Measurements from ENCODE around the gene KLHL26.

KLHL26 gene

DNA sequence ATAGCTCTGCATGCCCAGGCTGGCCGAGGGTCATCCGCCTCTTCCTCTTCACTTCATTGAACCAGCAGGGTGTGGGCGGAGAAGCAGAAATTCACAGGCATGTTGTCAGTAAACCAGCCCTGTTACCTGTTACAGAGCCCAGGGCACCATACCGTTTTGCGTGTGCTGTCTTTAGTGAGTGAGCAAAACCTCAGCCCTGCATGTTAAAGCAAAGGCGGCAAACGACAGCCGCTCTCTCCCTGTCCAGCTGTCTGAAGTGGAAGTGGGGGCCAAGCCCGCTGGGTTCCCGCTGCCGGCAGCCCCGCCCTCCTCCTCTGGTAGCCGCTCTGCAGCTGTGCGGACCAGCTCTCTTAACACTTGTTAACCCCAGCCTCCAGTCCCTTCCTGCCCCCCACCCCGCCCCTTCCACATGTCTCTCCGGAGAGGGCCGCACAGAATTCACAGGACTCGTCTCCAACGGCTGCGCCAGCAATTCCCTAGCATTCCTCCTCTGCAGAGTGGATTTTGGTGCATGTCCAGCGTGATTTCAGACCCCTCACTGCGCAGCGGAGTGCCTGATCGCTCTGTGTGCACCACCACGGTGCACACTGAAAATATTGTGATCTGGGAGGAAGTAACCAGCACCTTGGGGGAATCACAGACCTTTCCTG lies 12.7 kb downstream of the KLHL26 start:
- no peak for DNase-seq

DNA sequence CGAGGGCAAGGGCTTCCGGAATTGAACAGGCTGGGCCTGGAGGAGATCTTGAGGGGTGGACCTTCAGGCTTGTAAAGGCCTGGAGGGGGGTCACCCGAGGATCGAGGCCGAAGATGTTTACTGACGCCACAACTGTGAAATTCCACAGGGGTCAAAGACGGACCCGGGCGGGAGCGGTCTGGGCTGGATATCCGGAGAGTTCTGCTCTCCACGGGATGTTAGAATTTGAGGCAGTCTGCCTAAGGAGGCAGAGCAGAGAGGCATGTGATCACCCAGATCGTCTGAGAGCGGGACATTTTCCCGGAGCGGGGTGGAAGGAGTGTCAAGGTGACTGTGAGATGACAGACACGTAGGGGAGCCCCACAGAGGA lies 13.2 kb downstream of the KLHL26 start:
- no peak for DNase-seq

DNA sequence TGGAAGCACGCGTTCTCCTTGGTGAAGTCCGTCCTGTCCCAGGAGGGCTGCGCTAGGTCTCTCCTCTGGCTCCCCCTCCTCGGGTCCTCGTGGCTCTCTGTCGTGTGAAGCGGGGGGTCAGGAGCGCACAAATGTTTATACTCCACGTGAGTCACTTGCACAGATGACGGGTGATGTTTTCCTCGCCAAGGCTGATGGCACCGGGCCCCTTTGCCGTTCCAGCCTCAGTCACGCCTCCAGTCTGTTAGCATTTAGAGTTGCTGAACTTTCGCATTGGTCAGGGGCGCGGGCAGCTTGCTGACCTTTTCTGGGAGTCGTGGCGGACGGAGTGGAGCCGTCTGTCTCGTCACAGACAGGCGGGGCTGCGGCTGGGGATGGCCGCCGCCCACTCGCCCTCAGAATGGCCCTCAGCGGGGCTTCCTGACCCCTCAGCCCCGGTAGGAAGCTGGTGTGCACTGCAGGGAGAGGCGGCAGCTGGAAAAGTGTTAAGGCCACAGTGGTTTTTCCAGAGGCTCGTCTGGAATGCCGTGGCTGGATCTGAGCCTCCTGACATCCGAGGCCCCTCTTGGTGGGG lies 13.7 kb downstream of the KLHL26 start:
- DNase-seq: no peak

DNA sequence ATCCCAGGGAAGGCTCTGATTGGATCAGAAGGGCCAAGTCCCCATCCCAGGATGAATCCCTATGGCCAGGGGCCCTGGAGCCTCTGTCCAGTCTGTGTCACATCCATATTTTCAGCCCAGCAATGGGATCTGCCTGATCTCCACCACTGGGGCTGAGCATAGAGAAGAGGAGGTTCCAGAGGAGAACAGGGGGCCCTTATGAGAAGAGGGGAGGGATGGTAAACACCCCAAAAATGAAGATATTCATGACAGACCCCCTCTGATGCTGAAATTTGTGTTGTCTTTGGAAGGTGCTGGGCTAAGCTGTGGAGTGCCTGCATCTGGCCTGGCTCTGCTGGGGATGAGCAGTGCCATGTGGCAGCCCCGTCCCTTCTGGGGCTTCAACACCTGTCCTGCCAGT lies 14.5 kb downstream of the KLHL26 start:
- no peak for DNase-seq

DNA sequence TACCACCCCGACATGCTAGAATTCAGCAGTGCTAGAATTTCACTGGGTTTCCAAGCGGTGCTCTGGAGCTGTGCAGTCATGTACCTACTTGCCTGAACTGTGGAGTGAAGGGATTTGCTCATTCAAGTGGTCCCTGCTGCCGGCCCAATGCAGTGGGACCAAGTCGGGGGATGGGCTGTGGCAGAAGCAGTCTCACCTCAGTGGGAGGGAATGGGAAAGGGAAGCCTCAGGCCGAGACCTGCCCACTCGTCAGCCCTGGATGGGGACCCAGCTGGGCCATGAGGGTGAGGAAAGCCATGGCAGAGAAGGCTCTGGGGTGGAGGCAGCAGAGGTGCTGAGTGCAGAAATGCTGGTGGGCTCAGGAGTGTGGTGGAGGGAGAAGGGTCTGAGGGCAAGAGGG lies 14.9 kb downstream of the KLHL26 start:
- DNase-seq: no peak

DNA sequence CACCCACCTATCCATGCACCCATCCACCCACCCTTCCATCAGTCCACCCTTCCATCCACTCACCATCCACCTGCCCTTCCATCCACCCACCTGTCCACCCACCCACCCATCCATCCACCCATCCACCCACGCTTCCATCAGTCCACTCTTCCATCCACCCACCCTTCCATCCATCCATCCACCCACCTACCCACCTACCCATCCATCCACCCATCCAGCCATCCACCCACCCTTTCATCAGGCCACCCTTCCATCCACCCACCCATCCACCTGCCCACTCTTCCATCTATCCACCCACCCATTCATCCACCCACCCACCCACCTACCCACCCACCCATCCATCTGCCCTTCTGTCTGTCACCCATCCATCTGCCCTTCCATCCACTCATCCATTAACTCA lies 17.0 kb downstream of the KLHL26 start:
- DNase-seq: no peak

DNA sequence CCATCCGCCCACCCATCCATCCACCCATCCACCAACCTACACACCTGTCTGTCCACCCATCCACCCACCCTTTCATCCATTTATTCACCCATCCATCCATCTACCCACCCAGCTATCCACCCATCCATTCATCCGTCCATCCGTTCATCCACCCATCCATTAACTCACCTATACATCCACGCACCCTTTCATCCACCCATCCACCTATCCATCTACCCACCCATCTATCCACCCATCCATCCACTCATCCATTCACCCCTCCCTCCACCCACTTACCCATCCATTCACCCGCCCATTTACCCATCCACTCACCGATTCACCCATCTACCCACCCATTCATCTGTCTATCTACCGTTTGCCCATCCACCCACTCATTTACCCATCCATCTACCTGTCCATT lies 17.6 kb downstream of the KLHL26 start:
- no peak for DNase-seq

DNA sequence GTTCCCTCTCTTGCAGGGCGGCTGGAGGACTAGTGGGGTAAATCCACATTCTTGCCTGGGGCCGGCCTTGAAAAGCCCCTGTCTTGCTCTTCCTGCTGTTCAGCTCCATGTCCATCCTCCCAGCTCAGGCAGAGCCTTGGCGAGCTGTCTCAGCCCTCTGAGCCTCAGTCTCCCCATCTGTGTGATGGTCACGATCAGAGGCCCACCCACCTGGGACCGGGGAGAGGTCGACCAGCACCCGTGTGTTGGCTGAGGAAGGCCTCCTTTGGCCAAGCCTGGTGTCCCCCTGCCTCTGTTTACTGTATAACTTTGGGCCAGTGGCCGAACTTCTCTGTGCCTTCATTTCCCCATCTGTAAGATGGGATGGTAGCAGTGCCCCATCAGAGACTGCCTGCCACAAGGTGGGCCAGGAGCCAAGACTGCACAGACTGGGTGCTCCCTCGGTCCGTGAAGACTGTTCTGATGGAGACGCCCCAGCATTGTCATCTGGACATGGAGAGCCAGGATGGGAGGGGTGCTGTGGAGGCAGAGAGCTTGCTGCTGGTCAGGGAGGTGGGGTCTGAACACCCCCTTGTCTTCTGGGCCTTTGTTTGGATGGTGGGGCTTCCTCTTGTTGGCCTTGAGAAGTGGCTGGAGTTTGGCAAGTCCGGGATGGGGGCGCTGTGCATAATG lies 18.5 kb downstream of the KLHL26 start:
- no peak for DNase-seq

DNA sequence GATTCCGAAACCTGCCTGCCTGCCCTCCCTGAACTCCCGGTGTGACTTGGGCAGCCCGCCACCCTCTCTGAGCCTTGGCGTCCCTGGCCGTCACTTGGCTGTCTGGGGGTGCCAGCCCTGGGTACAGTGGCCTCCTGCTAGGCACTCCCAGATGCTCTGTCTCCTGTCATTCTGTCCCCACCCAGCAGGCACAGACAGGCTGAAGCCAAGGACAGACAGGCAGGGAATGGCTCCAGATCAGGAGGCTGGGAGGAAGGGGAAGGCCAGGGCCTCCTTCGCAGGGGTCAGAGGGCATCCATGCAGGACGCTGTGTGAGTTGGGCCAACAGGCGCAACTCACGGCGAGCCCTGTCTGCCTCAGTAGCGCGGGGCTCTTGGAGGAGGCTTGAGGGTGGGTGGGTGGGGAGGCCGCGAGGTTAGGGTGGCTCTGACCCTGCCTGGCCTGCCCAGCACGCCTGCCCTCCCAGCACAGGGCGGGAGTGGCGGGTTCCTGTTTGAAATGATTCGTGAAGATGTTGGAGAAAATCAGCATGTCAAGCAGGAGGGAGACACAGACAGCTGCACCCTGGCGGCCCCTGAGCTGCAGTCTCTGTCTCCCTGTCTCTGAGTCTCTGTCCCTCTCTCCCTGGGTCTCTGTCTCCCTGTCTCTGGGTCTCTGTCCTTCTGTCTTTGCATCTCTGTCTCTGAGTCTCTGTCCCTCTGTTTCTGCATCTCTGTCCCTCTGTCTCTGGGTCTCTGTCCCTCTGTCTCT lies 19.7 kb downstream of the KLHL26 start:
- DNase-seq: no peak

DNA sequence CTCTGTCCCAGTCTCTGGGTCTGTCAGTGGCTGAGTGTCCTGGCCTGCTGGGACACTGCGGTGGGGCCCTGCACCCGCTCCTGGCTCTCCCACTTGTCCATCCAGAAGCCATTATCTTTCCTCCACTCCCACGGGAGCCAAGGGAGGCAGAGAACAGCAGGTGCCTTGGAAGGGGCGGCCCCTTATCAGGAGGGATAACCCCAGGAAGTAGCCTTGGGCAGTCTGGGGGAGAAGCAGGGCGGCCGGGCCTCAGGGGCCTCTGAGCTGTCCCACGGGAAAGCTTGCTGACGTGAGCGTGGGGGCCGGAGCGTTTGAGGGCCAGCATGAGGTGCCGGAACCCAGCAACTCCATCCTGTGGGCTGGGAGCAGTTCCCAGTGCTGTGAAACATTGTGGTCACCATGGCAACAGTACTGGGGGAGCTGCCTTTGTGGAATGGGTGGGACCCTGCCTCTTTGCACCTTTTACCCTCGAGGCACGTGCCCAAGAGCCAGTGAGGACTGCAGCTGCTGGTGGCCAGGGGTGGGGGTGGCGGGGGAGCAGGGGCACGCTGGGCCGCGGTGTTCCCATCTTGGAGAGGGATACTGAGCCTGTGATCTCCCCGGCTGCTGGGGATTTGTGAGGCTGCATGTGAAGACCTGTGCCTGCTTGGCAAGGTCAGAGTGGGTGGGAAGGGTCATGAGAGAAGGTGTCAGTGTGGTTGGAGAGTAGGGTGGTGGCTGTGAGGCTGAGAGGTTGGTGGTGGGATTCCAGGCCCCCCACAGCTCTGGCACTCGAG lies 20.9 kb downstream of the KLHL26 start:
- no peak for DNase-seq

DNA sequence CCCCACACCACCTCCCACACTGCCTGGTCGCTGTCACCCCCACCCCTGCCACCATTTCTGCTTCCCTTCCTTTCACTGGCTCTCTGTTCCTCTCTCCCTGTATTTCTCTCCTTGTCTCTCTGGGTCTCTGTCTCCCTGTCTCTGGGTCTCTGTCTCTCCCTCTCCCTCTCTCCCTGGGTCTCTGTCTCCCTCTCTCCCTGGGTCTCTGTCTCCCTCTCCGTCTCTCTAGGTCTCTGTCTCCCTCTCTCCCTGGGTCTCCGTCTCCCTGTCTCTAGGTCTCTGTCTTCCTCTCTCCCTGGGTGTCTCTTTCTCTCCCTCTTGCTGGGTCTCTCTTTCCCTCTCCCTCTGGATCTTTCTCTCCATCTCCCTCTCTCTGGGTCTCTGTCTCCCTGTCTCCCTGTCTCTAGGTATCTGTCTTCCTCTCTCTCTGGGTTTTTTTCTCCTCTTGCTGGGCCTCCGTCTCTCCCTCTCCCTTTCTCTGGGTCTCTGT lies 21.6 kb downstream of the KLHL26 start:
- DNase-seq: no peak

DNA sequence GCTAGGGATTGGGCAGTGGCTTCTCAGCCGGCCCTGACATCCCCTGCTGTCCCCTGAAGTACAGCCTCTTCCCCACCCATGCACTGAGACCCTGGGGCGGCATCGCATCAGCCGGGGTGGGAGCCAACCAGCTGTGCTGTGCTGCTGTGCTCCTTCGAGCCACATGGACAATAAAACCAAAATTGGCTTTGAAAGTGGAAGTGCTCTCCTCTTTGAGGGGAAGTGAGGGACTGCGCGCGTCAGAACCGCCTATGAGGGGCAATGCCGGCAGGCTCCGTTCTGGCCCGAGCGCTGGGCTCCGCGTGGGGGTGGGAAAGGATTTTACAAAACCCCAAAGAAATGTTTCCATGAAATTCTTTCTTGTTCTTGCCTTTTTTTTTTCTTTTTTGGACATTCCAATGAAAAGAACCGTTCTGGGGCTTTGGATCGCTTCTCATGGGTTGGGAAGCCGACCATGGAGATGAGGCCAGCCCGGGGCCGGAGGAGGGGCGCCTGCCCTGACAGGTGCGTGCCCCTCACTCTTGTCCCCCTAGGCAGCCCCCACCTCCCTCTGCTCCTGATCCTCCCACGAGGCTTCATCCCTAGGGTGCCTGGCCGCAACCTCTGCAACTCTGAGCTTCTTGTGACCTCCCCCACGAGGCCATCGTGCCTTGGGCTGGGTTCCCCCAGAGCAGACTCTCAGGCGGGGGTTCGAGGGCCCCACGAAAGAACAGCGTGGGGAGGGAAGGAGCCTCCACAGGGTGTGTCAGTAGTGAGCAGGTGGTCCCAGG lies 22.6 kb downstream of the KLHL26 start:
- DNase-seq: peak; percentile 26

DNA sequence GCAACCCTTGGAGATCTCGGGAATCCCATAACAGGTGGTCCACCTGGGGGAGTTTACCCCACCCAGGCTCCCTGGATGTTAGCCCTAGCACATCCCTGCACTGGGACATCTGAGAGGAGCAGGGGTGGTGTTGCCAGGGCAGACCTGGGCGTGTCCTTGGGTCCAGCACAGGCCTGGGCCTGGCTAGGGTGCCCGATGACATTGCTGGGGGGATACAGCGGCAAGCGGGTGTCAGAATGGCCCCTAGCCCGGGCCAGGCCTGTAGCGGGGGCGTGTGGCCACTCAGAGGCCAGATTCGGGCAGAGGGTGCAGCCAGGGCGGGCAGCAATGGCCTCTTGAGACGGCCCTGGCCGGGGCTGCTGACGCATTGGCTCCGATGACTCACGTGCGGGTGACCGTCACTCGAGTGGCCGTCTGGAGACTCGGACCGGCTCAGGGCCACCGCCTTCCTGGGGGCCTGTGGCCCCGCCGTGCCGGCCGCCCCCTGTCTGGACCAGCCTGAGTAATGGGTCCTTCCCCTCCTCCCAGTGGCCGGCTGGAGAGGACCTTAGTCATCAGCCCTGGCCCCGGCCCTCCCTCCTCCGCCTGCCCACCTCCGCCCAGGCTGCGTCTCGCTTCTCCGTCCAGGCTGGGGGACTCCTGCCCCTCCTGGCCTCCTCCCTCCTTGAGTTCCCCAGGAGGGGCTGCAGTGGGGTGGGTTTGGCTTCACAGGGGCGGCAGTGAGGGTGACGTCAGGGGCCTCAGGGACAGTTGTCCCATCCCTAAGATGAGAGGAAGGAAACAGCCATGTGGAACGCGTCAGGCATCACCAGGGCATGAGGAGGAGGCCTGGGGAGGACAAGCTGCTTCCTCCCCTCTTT lies 23.5 kb downstream of the KLHL26 start:
- DNase-seq: no peak

DNA sequence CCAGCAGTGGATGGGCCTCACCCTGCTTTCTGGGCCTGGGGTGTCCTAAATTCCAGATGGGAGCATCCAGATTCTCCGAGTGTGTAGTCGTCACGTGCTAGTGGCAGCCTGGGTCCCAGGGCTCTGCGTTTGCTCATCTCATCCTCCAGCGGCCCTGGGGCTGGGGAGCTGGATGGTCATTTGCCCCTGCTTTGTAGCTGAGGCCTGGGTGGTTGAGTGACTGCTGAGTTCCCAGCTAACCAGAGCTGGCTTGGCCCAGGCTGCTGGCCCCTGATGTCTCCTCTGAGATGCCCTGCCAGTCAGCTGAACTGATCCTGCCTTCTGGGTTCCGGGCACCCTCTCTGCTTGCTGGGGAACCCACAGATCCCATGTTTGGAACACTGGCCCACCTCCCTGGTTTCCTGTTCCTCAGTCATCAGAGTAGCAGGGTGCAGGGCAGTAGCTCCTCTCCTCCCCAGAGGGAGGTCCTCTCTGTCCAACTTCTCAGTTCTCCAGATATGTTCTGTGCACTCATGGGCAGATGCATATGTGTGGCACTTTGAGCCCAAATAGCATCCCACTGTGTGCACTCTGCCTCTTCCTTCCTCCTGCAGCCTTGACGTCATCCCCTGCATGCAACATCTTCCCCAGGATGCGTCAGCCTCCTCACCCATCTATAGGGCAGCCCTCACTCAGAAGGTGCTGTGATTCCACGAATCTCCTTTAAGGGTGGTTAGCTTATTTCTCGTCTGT lies 24.3 kb downstream of the KLHL26 start:
- no peak for DNase-seq

DNA sequence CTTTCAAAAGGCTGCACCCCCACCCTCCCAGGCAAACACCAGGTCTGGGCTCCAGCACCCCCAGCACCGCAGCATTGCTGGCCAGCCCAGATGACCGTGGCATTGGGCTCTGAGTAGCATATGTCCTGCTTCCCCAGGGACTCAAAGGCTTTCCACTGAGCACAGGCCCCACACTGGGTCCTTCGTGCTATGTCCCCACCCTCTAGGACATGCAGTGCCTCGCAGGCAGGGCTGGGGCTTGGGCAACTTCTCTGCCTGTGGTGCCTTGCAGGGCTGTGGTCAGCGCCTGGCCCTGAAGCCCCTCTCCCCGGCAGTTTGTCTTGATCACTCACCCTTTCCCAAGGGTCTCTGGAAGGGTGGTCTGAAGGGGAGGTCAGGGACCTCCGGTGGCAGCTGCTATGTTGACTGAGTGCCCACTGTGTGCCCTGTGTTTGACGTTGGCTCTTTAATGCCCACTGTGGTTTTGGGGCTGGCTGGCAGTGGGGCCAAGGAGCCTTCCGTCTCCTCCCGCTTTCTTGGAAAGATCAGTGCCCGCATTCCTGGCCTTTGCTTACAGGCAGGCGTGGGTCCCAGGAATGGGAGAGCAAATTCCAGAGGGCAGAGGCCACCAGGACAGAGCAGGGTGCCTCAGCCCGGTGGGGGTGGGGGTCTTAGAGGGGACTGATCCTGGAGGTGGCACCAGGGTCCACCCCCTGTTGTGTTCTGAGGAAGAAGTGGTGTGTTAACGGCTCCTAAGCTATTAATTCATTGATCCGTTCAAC lies 26.3 kb downstream of the KLHL26 start:
- no peak for DNase-seq

DNA sequence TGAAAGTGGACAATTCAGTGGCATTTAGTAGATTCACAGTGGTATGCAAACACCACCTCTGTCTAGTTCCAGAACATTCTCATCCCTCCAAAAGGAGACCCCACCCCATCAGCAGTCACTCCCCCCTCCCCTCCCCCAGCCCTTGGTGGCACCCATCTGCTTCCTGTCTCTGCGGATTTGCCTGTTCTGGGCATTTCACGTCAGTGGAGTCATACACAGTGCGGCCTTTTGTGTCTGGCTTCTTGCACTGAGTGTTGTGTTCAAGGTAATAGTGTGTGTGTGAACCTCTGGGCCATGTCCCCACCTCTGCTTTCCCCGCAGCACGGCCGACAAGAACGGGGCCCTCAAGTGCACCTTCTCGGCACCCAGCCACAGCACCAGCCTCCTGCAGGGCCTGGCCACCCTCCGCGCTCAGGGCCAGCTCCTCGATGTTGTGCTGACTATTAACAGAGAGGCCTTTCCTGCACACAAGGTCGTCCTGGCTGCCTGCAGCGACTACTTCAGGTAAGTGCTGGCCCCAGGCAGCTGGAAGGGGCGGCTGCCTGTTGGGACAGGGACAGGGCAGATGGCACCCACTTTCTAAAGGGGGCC lies 27.2 kb downstream of the KLHL26 start:
- no peak for DNase-seq

DNA sequence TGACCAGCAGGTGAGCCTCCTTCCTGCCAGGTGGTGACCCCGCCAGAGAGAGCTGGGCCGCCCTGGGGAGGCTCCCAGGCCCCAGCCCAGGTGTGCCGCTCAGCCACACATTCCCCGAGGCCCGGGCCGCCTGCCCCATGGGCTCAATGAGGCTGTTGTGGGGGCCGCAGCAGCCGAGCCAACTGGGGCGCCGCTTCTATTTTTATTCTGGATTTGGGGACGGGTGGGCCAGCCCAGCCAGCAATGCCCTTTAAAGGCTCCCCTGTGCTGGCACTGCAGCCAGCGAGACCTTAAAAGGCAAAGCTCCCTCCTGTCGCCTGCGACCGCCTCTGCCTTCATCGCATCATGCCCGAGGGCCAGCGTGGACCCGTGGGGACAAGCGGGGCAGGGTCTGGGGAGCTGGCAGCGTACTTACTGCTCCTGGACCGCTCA lies 29.0 kb downstream of the KLHL26 start:
- no peak for DNase-seq

DNA sequence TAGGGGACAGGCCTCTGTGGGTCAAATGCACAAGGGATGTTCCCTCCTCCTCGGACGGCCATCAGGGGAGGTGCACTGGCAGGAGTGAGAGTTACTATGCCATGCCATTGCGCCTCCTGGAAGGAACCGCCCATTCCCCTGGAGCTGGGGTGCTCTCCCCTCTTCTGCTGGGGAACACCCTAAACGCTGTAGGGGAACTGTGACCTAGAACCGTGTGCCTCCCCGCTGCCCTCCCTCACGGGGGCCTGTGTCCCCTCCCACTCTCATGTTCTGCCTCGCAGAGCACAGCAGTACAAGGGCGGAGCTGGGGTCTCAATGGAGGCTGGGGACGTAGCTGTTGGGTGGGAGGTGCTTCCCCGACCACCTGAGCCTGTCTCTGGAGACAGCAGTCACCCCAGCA lies 29.5 kb downstream of the KLHL26 start:
- no peak for DNase-seq

DNA sequence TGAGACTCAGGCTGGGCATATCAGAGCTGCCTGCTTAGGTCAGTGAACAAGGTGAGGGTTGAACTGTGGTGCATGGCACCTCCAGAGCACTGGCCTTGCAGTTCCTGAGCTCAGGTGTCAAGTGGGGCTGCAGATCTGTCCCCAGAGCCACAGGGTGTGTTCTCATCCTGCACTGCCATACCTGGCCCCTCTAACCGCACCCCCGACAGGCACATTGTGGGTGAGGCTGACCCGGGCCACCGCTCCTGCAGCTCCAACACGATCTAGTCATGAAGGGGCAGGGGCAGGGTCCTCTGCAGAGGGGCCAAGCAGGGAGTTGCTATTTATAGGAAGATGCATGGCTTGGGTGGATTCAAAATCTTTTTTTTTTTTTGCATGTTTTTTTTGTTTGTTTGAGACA lies 30.0 kb downstream of the KLHL26 start:
- no peak for DNase-seq

Measured in CD4-positive, alpha-beta T cell treated with Interleukin-15 for 1 hour (primary cell).